Measurements from ENCODE around the gene CFAP119. TPM values are rescaled to one million over a fixed set of nuclear protein-coding genes. Genes with fewer than 3 reads are reported as not detected.

CFAP119 gene
- total and polyA plus RNA-seq, 10 of the 15 experiments (the other 5 are each of a cell fraction or from before 2014, with no cell fraction given), result 2.2 to 9.4 (median 4.3) TPM

DNA sequence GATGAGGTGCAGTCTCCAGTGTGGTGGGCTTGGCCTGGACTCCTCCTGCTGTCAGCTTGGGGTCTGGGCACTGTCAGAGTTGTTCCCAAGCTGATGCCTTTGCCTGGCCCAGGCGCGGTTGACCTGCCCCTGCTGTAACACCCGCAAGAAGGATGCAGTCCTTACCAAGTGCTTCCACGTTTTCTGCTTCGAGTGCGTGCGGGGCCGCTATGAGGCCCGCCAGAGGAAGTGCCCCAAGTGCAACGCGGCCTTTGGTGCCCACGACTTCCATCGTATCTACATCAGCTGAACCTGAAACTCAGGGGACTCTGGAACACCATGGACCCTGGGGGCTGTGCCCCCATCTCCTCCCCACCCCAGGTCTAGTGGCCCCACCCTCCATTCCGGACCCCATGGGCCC lies 12.0 kb upstream of the CFAP119 start:
- intact Hi-C loops (cut with micrococcal nuclease; ENCODE audit: unreplicated experiment), result loop anchor here (2.0 kb wide), 1 partner anchor 149 kb away; the partner anchor contains the start of gene FBXL19
- in situ Hi-C loops (cut with MboI), result loop anchor here (25.0 kb wide), 1 partner anchor 1113 kb away; no protein-coding TSS in a partner anchor

More for the DNA sequence above, 12.0 kb upstream of the CFAP119 start:
- SMC1A ChIA-PET (ENCODE audit: uncharacterized antibody, unreplicated experiment), result interaction anchor here (0.6 kb wide), 1 partner anchor 645 kb away, joined by 3 read pairs; no protein-coding TSS in a partner anchor
- no peak for DNase-seq (ENCODE audit: low read depth, low spot score)
- Histone ChIP-seq H3K27me3 (replicated peaks in 1 of 2; ENCODE audit: control insufficient read depth in 2 of 2, insufficient read depth in 2 of 2, low read length in 1 of 2) (no peaks in the 10 kb centered on the region), H2AFZ (ENCODE audit: control insufficient read depth, low read depth, low read length) (no peak overlapping the region), H3K36me3 (ENCODE audit: control insufficient read depth in 2 of 2, insufficient read depth in 2 of 2, low read length in 1 of 2) (peaks cover 13 to 21% of the 10 kb centered on the region in 2 experiments; a peak in 3 of 4 replicates), H3K4me1 (ENCODE audit: control insufficient read depth, insufficient read depth, low read length) (no peaks in the 10 kb centered on the region), H3K27ac (ENCODE audit: control insufficient read depth, insufficient read depth) (no peak overlapping the region), H3K9me3 (replicated peaks; ENCODE audit: control insufficient read depth, insufficient read depth, low read length) (no peaks in the 10 kb centered on the region), H3K4me3 (no peak overlapping the region), H3K9ac (ENCODE audit: control insufficient read depth, insufficient read depth, low read length) (no peak overlapping the region), H4K20me1 (ENCODE audit: control insufficient read depth, insufficient read depth) (no peaks in the 10 kb centered on the region), H3K79me2 (ENCODE audit: control insufficient read depth, insufficient read depth, low read length) (peaks cover 2% of the 10 kb centered on the region; the same call in 1 of the 2 replicates), H3K4me2 (ENCODE audit: control insufficient read depth, insufficient read depth) (no peak overlapping the region)
- TF ChIP-seq MXI1 (IDR thresholded peaks at IDR 0.05; ENCODE audit: low read depth, low read length) (no peak), TBL1XR1 (IDR thresholded peaks at IDR 0.05; ENCODE audit: low read depth, low read length) (no peak), TCF7 (IDR thresholded peaks at IDR 0.05; ENCODE audit: borderline replicate concordance) (no peak), ZNF592 (IDR thresholded peaks at IDR 0.05) (no peak), MEF2A (IDR thresholded peaks at IDR 0.05; ENCODE audit: insufficient read depth, low read depth, low read length) (no peak), RAD51 (IDR thresholded peaks at IDR 0.05) (no peak), CHD2 (IDR thresholded peaks at IDR 0.05; ENCODE audit: borderline replicate concordance, low read depth, low read length) (no peak), KAT2A (conservative IDR thresholded peaks at IDR 0.05; ENCODE audit: control insufficient read depth, low read depth, low read length) (no peak), BRCA1 (IDR thresholded peaks at IDR 0.05; ENCODE audit: low read depth, low read length) (no peak)
- TF ChIP-seq, protein P1, sequence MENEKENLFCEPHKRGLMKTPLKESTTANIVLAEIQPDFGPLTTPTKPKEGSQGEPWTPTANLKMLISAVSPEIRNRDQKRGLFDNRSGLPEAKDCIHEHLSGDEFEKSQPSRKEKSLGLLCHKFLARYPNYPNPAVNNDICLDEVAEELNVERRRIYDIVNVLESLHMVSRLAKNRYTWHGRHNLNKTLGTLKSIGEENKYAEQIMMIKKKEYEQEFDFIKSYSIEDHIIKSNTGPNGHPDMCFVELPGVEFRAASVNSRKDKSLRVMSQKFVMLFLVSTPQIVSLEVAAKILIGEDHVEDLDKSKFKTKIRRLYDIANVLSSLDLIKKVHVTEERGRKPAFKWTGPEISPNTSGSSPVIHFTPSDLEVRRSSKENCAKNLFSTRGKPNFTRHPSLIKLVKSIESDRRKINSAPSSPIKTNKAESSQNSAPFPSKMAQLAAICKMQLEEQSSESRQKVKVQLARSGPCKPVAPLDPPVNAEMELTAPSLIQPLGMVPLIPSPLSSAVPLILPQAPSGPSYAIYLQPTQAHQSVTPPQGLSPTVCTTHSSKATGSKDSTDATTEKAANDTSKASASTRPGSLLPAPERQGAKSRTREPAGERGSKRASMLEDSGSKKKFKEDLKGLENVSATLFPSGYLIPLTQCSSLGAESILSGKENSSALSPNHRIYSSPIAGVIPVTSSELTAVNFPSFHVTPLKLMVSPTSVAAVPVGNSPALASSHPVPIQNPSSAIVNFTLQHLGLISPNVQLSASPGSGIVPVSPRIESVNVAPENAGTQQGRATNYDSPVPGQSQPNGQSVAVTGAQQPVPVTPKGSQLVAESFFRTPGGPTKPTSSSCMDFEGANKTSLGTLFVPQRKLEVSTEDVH (IDR thresholded peaks at IDR 0.05; ENCODE audit: low read depth, partially characterized antibody), result no peak
- BruUV-seq (replicated peaks), result no TSS peak
- no peak for ATAC-seq
- POLR2A ChIA-PET, result interaction anchor here (0.5 to 1.9 kb wide), 4 partner anchors 26 to 364 kb away, joined by 3 to 7 read pairs (median 5); partner anchors contain the start of genes ORAI3 and PHKG2
- RAD21 ChIA-PET (ENCODE audit: unreplicated experiment), result interaction anchor here (1.3 kb wide), 1 partner anchor 71 kb away, joined by 3 read pairs; no protein-coding TSS in a partner anchor
- CTCF ChIA-PET, result no interaction called here
- WGBS (ENCODE audit: insufficient coverage, insufficient replicate concordance, low lambda C conversion rate, missing lambda C conversion rate), result 96% methylated on average over 14 of the region's 14 CpGs
- no peak for FAIRE-seq

All from GM12878 (cell line).